ENCODE data around the gene C5orf34.
A peak's percentile ranks its signal among the peaks of the same experiment; 100 is the strongest.
"Not testable (repeated sequence)": the region's sequence is repeated elsewhere in the genome, so short reads cannot be mapped to it uniquely, and the experiment has no call there.

The C5orf34 gene

GRCh38 chr5:43551731-43552130, 36.8 kb upstream of the C5orf34 start:
- no peak for FAIRE-seq

DNA sequence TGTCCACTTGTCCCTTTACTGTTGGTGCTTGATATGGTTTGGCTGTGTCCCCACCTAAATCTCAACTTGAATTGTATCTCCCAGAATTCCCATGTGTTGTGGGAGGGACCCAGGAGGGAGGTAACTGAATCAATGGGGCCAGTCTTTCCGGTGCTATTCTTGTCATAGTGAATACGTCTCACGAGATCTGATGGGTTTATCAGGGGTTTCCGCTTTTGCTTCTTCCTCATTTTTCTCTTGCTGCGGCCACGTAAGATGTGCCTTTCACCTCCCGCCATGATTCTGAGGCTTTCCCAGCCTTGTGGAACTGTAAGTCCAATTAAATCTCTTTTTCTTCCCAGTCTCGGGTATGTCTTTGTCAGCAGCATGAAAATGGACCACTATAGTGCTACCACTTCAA, 34.3 kb upstream of the C5orf34 start:
- FAIRE-seq; DNase-seq (ENCODE audit: insufficient read length): not testable (repeated sequence)

More at GRCh38 chr5:43551731-43552130, 36.8 kb upstream of the C5orf34 start:
- no peak for DNase-seq (ENCODE audit: insufficient read length)
- TF ChIP-seq POLR2A (IDR thresholded peaks at IDR 0.05; ENCODE audit: low read depth, low read length) (no peak), TAF1 (IDR thresholded peaks at IDR 0.05; ENCODE audit: borderline replicate concordance, low read depth, low read length) (no peak), POLR2AphosphoS5 (IDR thresholded peaks at IDR 0.05; ENCODE audit: low read depth, low read length) (no peak)

DNA sequence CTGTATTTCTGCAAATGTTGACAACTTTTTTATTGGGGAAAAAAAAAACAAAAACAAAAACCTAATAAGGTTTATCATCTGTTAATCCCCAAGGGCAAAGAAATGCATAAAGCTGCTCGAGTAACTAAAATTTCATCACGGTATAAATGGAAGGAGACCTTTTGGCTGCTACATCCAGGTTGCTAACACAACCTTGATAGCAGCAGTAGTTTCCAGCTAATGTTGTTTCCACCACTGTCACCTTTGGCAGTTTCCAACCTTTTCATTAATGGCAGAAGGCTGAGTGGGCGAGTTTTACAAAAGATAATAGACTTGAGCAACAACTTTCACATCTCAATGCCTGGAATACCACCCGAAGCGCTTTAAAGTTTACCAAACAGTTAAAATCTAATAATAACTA, 33.4 kb upstream of the C5orf34 start:
- DNase-seq (ENCODE audit: insufficient read length) (no peak), FAIRE-seq (no peak)
- TF ChIP-seq POLR2AphosphoS5 (IDR thresholded peaks at IDR 0.05; ENCODE audit: low read depth, low read length) (no peak), POLR2A (IDR thresholded peaks at IDR 0.05; ENCODE audit: low read depth, low read length) (no peak)

- TF ChIP-seq TAF1 (IDR thresholded peaks at IDR 0.05; ENCODE audit: borderline replicate concordance, low read depth, low read length) (no peak), POLR2A (IDR thresholded peaks at IDR 0.05; ENCODE audit: low read depth, low read length) (no peak), POLR2AphosphoS5 (IDR thresholded peaks at IDR 0.05; ENCODE audit: low read depth, low read length) (no peak)
- DNase-seq (ENCODE audit: insufficient read length) (no peak), FAIRE-seq (no peak)
Measured at GRCh38 chr5:43547532-43547931, 32.6 kb upstream of the C5orf34 start.

DNA sequence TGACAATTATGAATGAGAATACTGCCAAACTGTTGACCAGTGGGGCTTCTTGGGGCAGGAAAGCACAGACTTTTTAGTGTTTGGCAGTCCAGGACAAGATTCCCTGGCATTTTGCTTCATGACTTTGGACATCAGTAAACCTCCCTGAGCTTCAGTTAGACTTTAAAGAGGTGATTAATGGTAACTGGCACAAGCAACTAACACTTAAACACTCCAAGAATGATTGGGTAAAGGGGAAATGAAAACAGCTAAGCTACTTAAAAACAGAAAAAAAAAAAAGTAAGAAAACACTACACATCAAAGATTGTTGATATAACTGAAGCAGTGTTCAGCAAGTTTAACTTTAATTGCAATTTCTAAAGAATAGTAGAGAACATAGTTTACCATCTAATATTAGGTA, 28.5 kb upstream of the C5orf34 start:
- TF ChIP-seq POLR2A (IDR thresholded peaks at IDR 0.05; ENCODE audit: low read depth, low read length) (no peak), TAF1 (IDR thresholded peaks at IDR 0.05; ENCODE audit: borderline replicate concordance, low read depth, low read length) (no peak), POLR2AphosphoS5 (IDR thresholded peaks at IDR 0.05; ENCODE audit: low read depth, low read length) (no peak)
- no peak for DNase-seq (ENCODE audit: insufficient read length)
- FAIRE-seq: no peak

- no peak for DNase-seq (ENCODE audit: insufficient read length)
- no peak for FAIRE-seq
- no peak for TF ChIP-seq POLR2AphosphoS5 (IDR thresholded peaks at IDR 0.05; ENCODE audit: low read depth, low read length)
- TF ChIP-seq TAF1 (IDR thresholded peaks at IDR 0.05; ENCODE audit: borderline replicate concordance, low read depth, low read length): no peak
- TF ChIP-seq POLR2A (IDR thresholded peaks at IDR 0.05; ENCODE audit: low read depth, low read length): no peak
Measured at GRCh38 chr5:43540746-43541145, 25.8 kb upstream of the C5orf34 start.

DNA sequence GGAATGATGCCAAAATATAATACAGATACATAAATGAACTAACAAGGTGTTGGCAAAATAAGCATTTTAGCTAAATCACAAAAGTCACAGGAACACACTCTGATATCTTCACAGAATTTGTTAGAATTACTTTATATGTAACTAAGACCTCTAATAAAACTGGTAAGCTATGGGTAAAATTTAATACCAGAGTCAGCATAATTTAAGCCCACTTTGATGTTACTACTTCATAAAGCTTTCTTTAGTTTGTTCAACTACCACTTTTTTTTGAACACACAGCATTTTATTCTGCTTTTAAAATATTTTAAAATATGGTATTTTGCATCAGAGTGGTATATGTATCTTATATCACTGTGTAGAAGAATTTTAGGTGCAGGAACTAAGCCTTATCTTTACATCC, 22.0 kb upstream of the C5orf34 start:
- FAIRE-seq: no peak
- no peak for DNase-seq (ENCODE audit: insufficient read length)
- TF ChIP-seq POLR2AphosphoS5 (IDR thresholded peaks at IDR 0.05; ENCODE audit: low read depth, low read length) (no peak), TAF1 (IDR thresholded peaks at IDR 0.05; ENCODE audit: borderline replicate concordance, low read depth, low read length) (no peak), POLR2A (IDR thresholded peaks at IDR 0.05; ENCODE audit: low read depth, low read length) (no peak)

GRCh38 chr5:43533646-43534045, 18.7 kb upstream of the C5orf34 start:
- TF ChIP-seq POLR2A (IDR thresholded peaks at IDR 0.05; ENCODE audit: low read depth, low read length) (no peak), POLR2AphosphoS5 (IDR thresholded peaks at IDR 0.05; ENCODE audit: low read depth, low read length) (no peak), TAF1 (IDR thresholded peaks at IDR 0.05; ENCODE audit: borderline replicate concordance, low read depth, low read length) (no peak)
- DNase-seq (ENCODE audit: insufficient read length) (no peak), FAIRE-seq (no peak)

DNA sequence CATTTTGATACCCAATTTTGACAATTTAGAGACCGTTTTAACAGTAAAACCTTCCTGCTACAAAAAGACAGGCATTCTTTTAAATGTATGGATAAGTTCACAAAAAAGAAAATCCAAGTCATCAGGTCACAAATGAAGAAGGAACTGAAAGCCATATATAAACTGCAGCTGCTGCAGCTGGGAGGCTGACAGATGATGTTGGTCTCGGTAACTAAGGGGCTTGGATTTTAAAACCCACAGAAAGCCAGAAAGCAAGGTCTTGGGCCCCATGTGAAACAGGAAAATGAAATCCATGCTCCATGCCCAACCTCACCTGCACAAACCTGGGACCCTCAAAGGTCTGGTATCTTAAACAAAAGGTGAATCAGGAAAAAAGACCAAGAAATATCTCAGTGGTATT, 15.7 kb upstream of the C5orf34 start:
- no peak for FAIRE-seq
- no peak for TF ChIP-seq TAF1 (IDR thresholded peaks at IDR 0.05; ENCODE audit: borderline replicate concordance, low read depth, low read length)
- TF ChIP-seq POLR2A (IDR thresholded peaks at IDR 0.05; ENCODE audit: low read depth, low read length): no peak
- TF ChIP-seq POLR2AphosphoS5 (IDR thresholded peaks at IDR 0.05; ENCODE audit: low read depth, low read length): no peak
- no peak for DNase-seq (ENCODE audit: insufficient read length)

- TF ChIP-seq TAF1 (IDR thresholded peaks at IDR 0.05; ENCODE audit: borderline replicate concordance, low read depth, low read length) (no peak), POLR2A (IDR thresholded peaks at IDR 0.05; ENCODE audit: low read depth, low read length) (no peak; the same call in 1 of the 2 replicates), POLR2AphosphoS5 (IDR thresholded peaks at IDR 0.05; ENCODE audit: low read depth, low read length) (no peak)
- FAIRE-seq (no peak), DNase-seq (ENCODE audit: insufficient read length) (no peak)
Measured at GRCh38 chr5:43523662-43524072, 8.7 kb upstream of the C5orf34 start.

- no peak for TF ChIP-seq POLR2AphosphoS5 (IDR thresholded peaks at IDR 0.05; ENCODE audit: low read depth, low read length)
- DNase-seq (ENCODE audit: insufficient read length): no peak
Measured at GRCh38 chr5:43520615-43521014, 5.7 kb upstream of the C5orf34 start.

GRCh38 chr5:43515678-43516048, 715 bp upstream of the C5orf34 start:
- DNase-seq (ENCODE audit: insufficient read length): no peak
- TF ChIP-seq POLR2AphosphoS5 (IDR thresholded peaks at IDR 0.05; ENCODE audit: low read depth, low read length): no peak
- TF ChIP-seq TAF1 (IDR thresholded peaks at IDR 0.05; ENCODE audit: borderline replicate concordance, low read depth, low read length): no peak
- no peak for TF ChIP-seq POLR2A (IDR thresholded peaks at IDR 0.05; ENCODE audit: low read depth, low read length)
- no peak for FAIRE-seq

More at GRCh38 chr5:43520615-43521014, 5.7 kb upstream of the C5orf34 start:
- FAIRE-seq: no peak

DNA sequence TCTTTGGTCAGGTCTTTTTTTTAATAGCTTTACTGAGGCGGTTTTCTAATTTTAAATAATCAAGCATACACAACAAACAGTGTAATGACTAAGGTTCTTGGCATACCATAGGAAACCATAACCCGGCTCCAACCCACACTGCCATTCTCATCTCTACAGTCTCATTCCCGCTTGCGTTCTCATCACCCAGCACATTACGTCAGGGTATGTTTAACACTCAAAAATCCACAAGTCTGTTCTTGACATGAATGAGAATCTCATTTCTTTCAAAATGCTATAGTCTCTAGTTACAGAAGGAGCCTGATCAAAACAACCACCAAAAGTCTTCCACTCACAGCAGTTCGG, 505 bp downstream of the C5orf34 start:
- peak; percentile 14 for DNase-seq (ENCODE audit: insufficient read length)
- TF ChIP-seq POLR2A (IDR thresholded peaks at IDR 0.05; ENCODE audit: low read depth, low read length) (no peak), TAF1 (IDR thresholded peaks at IDR 0.05; ENCODE audit: borderline replicate concordance, low read depth, low read length) (no peak), POLR2AphosphoS5 (IDR thresholded peaks at IDR 0.05; ENCODE audit: low read depth, low read length) (no peak)
- no peak for FAIRE-seq

All from GM12892 (cell line).